Activated CD8-positive, alpha-beta memory T cell treated with anti-CD3 and anti-CD28 coated beads, Interleukin-2, amount 50 U/mL, for 4 hours (primary cell): Measurements from ENCODE around the gene ERCC2.
"Not testable (repeated sequence)": the region's sequence is repeated elsewhere in the genome, so short reads cannot be mapped to it uniquely, and the experiment has no call there.

Source experiments
- DNase-seq: peaks from one replicate; pipeline ENCODE4 v3.0.0-alpha.2; 2020

The ERCC2 gene

GRCh38 chr19:45327404-45328143 lies 42.8 kb downstream of the ERCC2 start:
- no peak for DNase-seq

- no peak for DNase-seq
Measured at GRCh38 chr19:45324349-45324907, 45.9 kb downstream of the ERCC2 start.

- DNase-seq: no peak
Measured at GRCh38 chr19:45323671-45324081, 46.7 kb downstream of the ERCC2 start.

GRCh38 chr19:45322744-45323281 lies 47.6 kb downstream of the ERCC2 start, which contains the start of gene CKM:
TSS of gene CKM (minus strand) at chr19:45322875. CDS start at chr19:45319713, 3,162 bp downstream.
- no peak for DNase-seq

GRCh38 chr19:45322311-45322710 lies 48.1 kb downstream of the ERCC2 start:
- DNase-seq: no peak

- no peak for DNase-seq
Measured at GRCh38 chr19:45321848-45322247, 48.5 kb downstream of the ERCC2 start.

GRCh38 chr19:45320997-45321775 lies 49.2 kb downstream of the ERCC2 start:
- no peak for DNase-seq

GRCh38 chr19:45315304-45315703 lies 55.1 kb downstream of the ERCC2 start:
- DNase-seq: no peak

- no peak for DNase-seq
Measured at GRCh38 chr19:45314708-45315245, 55.6 kb downstream of the ERCC2 start.

- DNase-seq: not testable (repeated sequence)
Measured at GRCh38 chr19:45312285-45312684, 58.1 kb downstream of the ERCC2 start.

GRCh38 chr19:45311621-45312020 lies 58.8 kb downstream of the ERCC2 start:
- no peak for DNase-seq

GRCh38 chr19:45309322-45309721 lies 61.1 kb downstream of the ERCC2 start:
- not testable (repeated sequence) for DNase-seq

- DNase-seq: no peak
Measured at GRCh38 chr19:45307361-45307760, 63.0 kb downstream of the ERCC2 start.

GRCh38 chr19:45306518-45307027 lies 63.8 kb downstream of the ERCC2 start:
- DNase-seq: no peak

- DNase-seq: no peak
Measured at GRCh38 chr19:45306040-45306439, 64.3 kb downstream of the ERCC2 start.

- no peak for DNase-seq
Measured at GRCh38 chr19:45305421-45305820, 65.0 kb downstream of the ERCC2 start.

GRCh38 chr19:45305007-45305406 lies 65.4 kb downstream of the ERCC2 start:
- DNase-seq: no peak

- DNase-seq: no peak
Measured at GRCh38 chr19:45304141-45304926, 66.0 kb downstream of the ERCC2 start.

GRCh38 chr19:45303269-45304060 lies 66.9 kb downstream of the ERCC2 start:
- no peak for DNase-seq

GRCh38 chr19:45302416-45302815 lies 68.0 kb downstream of the ERCC2 start:
- DNase-seq: no peak
